ENCODE results near the gene LMOD1.
A peak's percentile ranks its signal among the peaks of the same experiment; 100 is the strongest.
"Not testable (repeated sequence)": the region's sequence is repeated elsewhere in the genome, so short reads cannot be mapped to it uniquely, and the experiment has no call there.

The LMOD1 gene

GRCh38 chr1:201982623-201983379 lies 36.5 kb upstream of the LMOD1 start, which contains the start of gene RNPEP:
Gene RNPEP (plus strand): TSS chr1:201982648. CDS start chr1:201982667, 19 bp downstream.
- no peak for TF ChIP-seq CTCF (conservative IDR thresholded peaks at IDR 0.05; ENCODE audit: low read length)
- H3K4me3 ChIP-seq (ENCODE audit: low read length), result peak within 1 kb of the TSS; percentile 70
- peak; percentile 78 for DNase-seq (ENCODE audit: low read depth)

GRCh38 chr1:201982082-201982622 lies 35.8 kb upstream of the LMOD1 start:
- TF ChIP-seq CTCF (conservative IDR thresholded peaks at IDR 0.05; ENCODE audit: low read length), result no peak
- no peak for DNase-seq (ENCODE audit: low read depth)
- peak overlapping the region; percentile 62 for H3K4me3 ChIP-seq (ENCODE audit: low read length)

GRCh38 chr1:201970334-201971159 lies 24.2 kb upstream of the LMOD1 start:
- H3K4me3 ChIP-seq (ENCODE audit: low read length), result no peak overlapping the region
- DNase-seq (ENCODE audit: low read depth), result peak; percentile 43
- TF ChIP-seq CTCF (conservative IDR thresholded peaks at IDR 0.05; ENCODE audit: low read length), result no peak

- no peak overlapping the region for H3K4me3 ChIP-seq (ENCODE audit: low read length)
- TF ChIP-seq CTCF (conservative IDR thresholded peaks at IDR 0.05; ENCODE audit: low read length), result no peak
- DNase-seq (ENCODE audit: low read depth), result no peak
Measured at GRCh38 chr1:201968202-201968925, 22.0 kb upstream of the LMOD1 start.

GRCh38 chr1:201966171-201966570 lies 19.8 kb upstream of the LMOD1 start:
- no peak for TF ChIP-seq CTCF (conservative IDR thresholded peaks at IDR 0.05; ENCODE audit: low read length)
- DNase-seq (ENCODE audit: low read depth), result no peak
- no peak overlapping the region for H3K4me3 ChIP-seq (ENCODE audit: low read length)

GRCh38 chr1:201964261-201964660 lies 17.9 kb upstream of the LMOD1 start:
- peak; percentile 90 for DNase-seq (ENCODE audit: low read depth)
- TF ChIP-seq CTCF (conservative IDR thresholded peaks at IDR 0.05; ENCODE audit: low read length), result no peak

GRCh38 chr1:201962382-201962781 lies 16.0 kb upstream of the LMOD1 start:
- not testable (repeated sequence) for DNase-seq (ENCODE audit: low read depth); H3K4me3 ChIP-seq (ENCODE audit: low read length)

More at GRCh38 chr1:201964261-201964660, 17.9 kb upstream of the LMOD1 start:
- H3K4me3 ChIP-seq (ENCODE audit: low read length), result no peak overlapping the region
